Astrocyte (in vitro differentiated cells and primary cell): Measurements from ENCODE around the gene PARD3B. TPM values are rescaled to one million over a fixed set of nuclear protein-coding genes. Genes with fewer than 3 reads are reported as not detected.

Experiments
- DNase-seq: peaks from one replicate; pipeline ENCODE4 v3.0.0-alpha.2; 2010; ENCODE audit warnings: low read depth
- FAIRE-seq: peaks from 2 replicates; lab custom pipeline; 2011; peaks lifted over from hg19 to GRCh38; lab: Jason Lieb, UNC
- H2AFZ ChIP-seq: 2 replicates; pipeline ENCODE4 v1.6.0; 2012; ENCODE audit warnings: low read depth, low read length, inconsistent platforms
- H3K27ac ChIP-seq: 2 replicates; pipeline ENCODE4 v1.5.1; 2011; ENCODE audit warnings: low read depth, low read length, inconsistent platforms
- H3K27me3 ChIP-seq: 2 replicates; pipeline ENCODE4 v1.6.0; 2011; ENCODE audit warnings: low read length, inconsistent platforms; ENCODE audit not compliant: insufficient read depth
- H3K36me3 ChIP-seq: 2 replicates; pipeline ENCODE4 v1.5.1; 2011; ENCODE audit warnings: low read length, inconsistent platforms; ENCODE audit not compliant: insufficient read depth
- H3K4me1 ChIP-seq: 2 replicates; pipeline ENCODE4 v1.5.1; 2011; ENCODE audit warnings: low read length, inconsistent platforms; ENCODE audit not compliant: insufficient read depth
- H3K4me2 ChIP-seq: 2 replicates; pipeline ENCODE4 v1.6.0; 2012; ENCODE audit warnings: low read length, inconsistent platforms
- H3K4me3 ChIP-seq: 2 replicates; pipeline ENCODE4 v1.5.1; 2011; ENCODE audit warnings: low read depth, mild to moderate bottlenecking, low read length, inconsistent platforms; ENCODE audit not compliant: insufficient read depth
- H3K79me2 ChIP-seq: 2 replicates; pipeline ENCODE4 v1.6.0; 2012; ENCODE audit warnings: mild to moderate bottlenecking, low read length, inconsistent platforms; ENCODE audit not compliant: insufficient read depth
- H3K9ac ChIP-seq: 2 replicates; pipeline ENCODE4 v1.6.0; 2012; ENCODE audit warnings: mild to moderate bottlenecking, low read length, inconsistent platforms
- H3K9me3 ChIP-seq: 2 replicates; pipeline ENCODE4 v1.5.1; 2012; ENCODE audit warnings: low read depth, mild to moderate bottlenecking, low read length, inconsistent platforms; ENCODE audit not compliant: insufficient read depth
- H4K20me1 ChIP-seq: 2 replicates; pipeline ENCODE4 v1.6.0; 2012; ENCODE audit warnings: low read length, inconsistent platforms; ENCODE audit not compliant: insufficient read depth
- H3K27ac Mint-ChIP-seq: one replicate; pipeline ENCODE4 v1.8.0; 2021; ENCODE audit warnings: mild to moderate bottlenecking, mixed read lengths; ENCODE audit not compliant: unreplicated experiment
- H3K27me3 Mint-ChIP-seq: one replicate; pipeline ENCODE4 v1.8.0; 2021; ENCODE audit warnings: low read depth, mixed read lengths; ENCODE audit not compliant: unreplicated experiment
- H3K36me3 Mint-ChIP-seq: one replicate; pipeline ENCODE4 v1.8.0; 2021; ENCODE audit warnings: low read depth, mixed read lengths; ENCODE audit not compliant: unreplicated experiment
- H3K4me1 Mint-ChIP-seq: one replicate; pipeline ENCODE4 v1.8.0; 2021; ENCODE audit warnings: low read depth, mixed read lengths; ENCODE audit not compliant: unreplicated experiment
- H3K4me3 Mint-ChIP-seq: one replicate; pipeline ENCODE4 v1.8.0; 2021; ENCODE audit warnings: mild to moderate bottlenecking, moderate library complexity, mixed read lengths; ENCODE audit not compliant: unreplicated experiment
- H3K9me3 Mint-ChIP-seq: one replicate; pipeline ENCODE4 v1.8.0; 2021; ENCODE audit warnings: mild to moderate bottlenecking, mixed read lengths; ENCODE audit not compliant: unreplicated experiment
- CTCF ChIP-seq: IDR thresholded peaks from 2 replicates; pipeline ENCODE4 v1.5.1; 2011; ENCODE audit warnings: low read depth, mild to moderate bottlenecking, inconsistent platforms, low read length, moderate library complexity; ENCODE audit not compliant: insufficient read depth
- EZH2 ChIP-seq: IDR thresholded peaks from 2 replicates; pipeline ENCODE4 v1.6.1; 2012; ENCODE audit warnings: mild to moderate bottlenecking, low read length, inconsistent platforms; ENCODE audit not compliant: insufficient read depth
- total RNA-seq: library from RNA; stranded (reverse); gene quantifications from 2 replicates; pipeline ENCODE4 v1.2.1, GENCODE V29; 2021

The PARD3B gene
- total RNA-seq, 1 donor from 2014 or later = 6.5 TPM

GRCh38 chr2:205079173-205079572 lies 533.9 kb downstream of the PARD3B start:
- Histone ChIP-seq H3K9me3 (no peaks in the 10 kb centered on the region), H3K4me3 (no peak overlapping the region), H3K4me2 (no peak overlapping the region), H3K36me3 (no peaks in the 10 kb centered on the region), H4K20me1 (no peaks in the 10 kb centered on the region), H3K4me1 (no peaks in the 10 kb centered on the region), H3K9ac (no peak overlapping the region), H3K27me3 (no peaks in the 10 kb centered on the region), H2AFZ (no peak overlapping the region), H3K27ac (no peak overlapping the region), H3K79me2 (no peaks in the 10 kb centered on the region)
- DNase-seq (no peak), FAIRE-seq (no peak)
- Mint-ChIP-seq H3K27me3 (no peaks in the 10 kb centered on the region), H3K36me3 (no peaks in the 10 kb centered on the region), H3K4me1 (no peaks in the 10 kb centered on the region), H3K4me3 (no peak overlapping the region), H3K27ac (no peak overlapping the region), H3K9me3 (no peaks in the 10 kb centered on the region)
- no peak for TF ChIP-seq CTCF
- TF ChIP-seq EZH2 = no peak

- H3K9me3 ChIP-seq = no peaks in the 10 kb centered on the region
- no peaks in the 10 kb centered on the region for H3K27me3 ChIP-seq
- no peaks in the 10 kb centered on the region for H3K4me1 Mint-ChIP-seq
- no peaks in the 10 kb centered on the region for H3K79me2 ChIP-seq
- no peaks in the 10 kb centered on the region for H4K20me1 ChIP-seq
- TF ChIP-seq EZH2 = no peak
- no peak for TF ChIP-seq CTCF
- no peaks in the 10 kb centered on the region for H3K4me1 ChIP-seq
- FAIRE-seq (no peak), DNase-seq (peak; percentile 9)
- no peaks in the 10 kb centered on the region for H3K27me3 Mint-ChIP-seq
- H3K9me3 Mint-ChIP-seq = no peaks in the 10 kb centered on the region
- H3K27ac Mint-ChIP-seq = no peak overlapping the region
- no peaks in the 10 kb centered on the region for H3K36me3 ChIP-seq
- no peak overlapping the region for H2AFZ ChIP-seq
- H3K4me3 ChIP-seq = no peak overlapping the region
- no peak overlapping the region for H3K4me3 Mint-ChIP-seq
- H3K27ac ChIP-seq = no peak overlapping the region
- no peaks in the 10 kb centered on the region for H3K36me3 Mint-ChIP-seq
- no peak overlapping the region for H3K9ac ChIP-seq
- no peak overlapping the region for H3K4me2 ChIP-seq
Measured at GRCh38 chr2:205086662-205087061, 541.4 kb downstream of the PARD3B start.

GRCh38 chr2:205087862-205088261 lies 542.6 kb downstream of the PARD3B start:
- Histone ChIP-seq H3K4me3 (no peak overlapping the region), H3K27ac (no peak overlapping the region), H2AFZ (no peak overlapping the region), H3K4me2 (no peak overlapping the region), H3K36me3 (no peaks in the 10 kb centered on the region), H3K79me2 (no peaks in the 10 kb centered on the region), H3K9me3 (no peaks in the 10 kb centered on the region), H3K9ac (no peak overlapping the region), H3K4me1 (no peaks in the 10 kb centered on the region), H4K20me1 (no peaks in the 10 kb centered on the region), H3K27me3 (no peaks in the 10 kb centered on the region)
- Mint-ChIP-seq H3K4me3 (no peak overlapping the region), H3K36me3 (no peaks in the 10 kb centered on the region), H3K4me1 (no peaks in the 10 kb centered on the region), H3K27me3 (no peaks in the 10 kb centered on the region), H3K27ac (no peak overlapping the region), H3K9me3 (no peaks in the 10 kb centered on the region)
- no peak for TF ChIP-seq EZH2
- TF ChIP-seq CTCF = no peak
- no peak for DNase-seq
- no peak for FAIRE-seq
